ENCODE results near the gene PRF1. TPM values are rescaled to one million over a fixed set of nuclear protein-coding genes. Genes with fewer than 3 reads are reported as not detected.

Gene PRF1
- total and polyA plus RNA-seq, 8 donors: under 0.01 to 11.0 (median 1.4) TPM; not detected in 1

GRCh38 chr10:70622541-70622940 is 20.0 kb upstream of the PRF1 start:
- no peak for DNase-seq
- peaks cover 0 to 14% (median 4%) of the 10 kb centered on the region in 4 donors for H3K9me3 ChIP-seq
- intact Hi-C loops (cut with DNase I; ENCODE audit: low total_unique reads): no loop called here
- H3K4me1 ChIP-seq: peaks cover 0 to 4% (median 0%) of the 10 kb centered on the region in 4 donors
- H3K27me3 ChIP-seq: no peaks in the 10 kb centered on the region
- H3K4me3 ChIP-seq: no peak overlapping the region
- no peak for TF ChIP-seq POLR2A (IDR thresholded peaks at IDR 0.05)
- TF ChIP-seq POLR2AphosphoS5 (IDR thresholded peaks at IDR 0.05): no peak
- no peak for TF ChIP-seq EP300 (IDR thresholded peaks at IDR 0.05)
- no peak for TF ChIP-seq CTCF (IDR thresholded peaks at IDR 0.05)
- no peak overlapping the region for H3K27ac ChIP-seq
- no peaks in the 10 kb centered on the region for H3K36me3 ChIP-seq
- 65 to 100% (median 77%) methylated on average over 3 of the region's 3 CpGs for WGBS, 5 donors

GRCh38 chr10:70621503-70622078 is 19.1 kb upstream of the PRF1 start:
- intact Hi-C loops (cut with DNase I; ENCODE audit: low total_unique reads): no loop called here
- H3K27me3 ChIP-seq: no peaks in the 10 kb centered on the region
- H3K4me1 ChIP-seq: peaks cover 0 to 4% (median 0%) of the 10 kb centered on the region in 4 donors
- H3K9me3 ChIP-seq: peaks cover 0 to 14% (median 4%) of the 10 kb centered on the region in 4 donors
- H3K4me3 ChIP-seq: no peak overlapping the region
- H3K27ac ChIP-seq: no peak overlapping the region
- DNase-seq: no peak
- 70 to 85% (median 81%) methylated on average over 4 of the region's 4 CpGs for WGBS, 5 donors
- TF ChIP-seq CTCF (IDR thresholded peaks at IDR 0.05): no peak
- no peak for TF ChIP-seq POLR2A (IDR thresholded peaks at IDR 0.05)
- TF ChIP-seq POLR2AphosphoS5 (IDR thresholded peaks at IDR 0.05): no peak
- TF ChIP-seq EP300 (IDR thresholded peaks at IDR 0.05): no peak
- no peaks in the 10 kb centered on the region for H3K36me3 ChIP-seq

GRCh38 chr10:70620020-70620289 is 17.4 kb upstream of the PRF1 start:
- Histone ChIP-seq H3K36me3 (no peaks in the 10 kb centered on the region), H3K27ac (no peak overlapping the region), H3K4me1 (peaks cover 0 to 4% (median 0%) of the 10 kb centered on the region in 4 donors), H3K27me3 (no peaks in the 10 kb centered on the region), H3K4me3 (no peak overlapping the region), H3K9me3 (peaks cover 0 to 14% (median 4%) of the 10 kb centered on the region in 4 donors)
- TF ChIP-seq EP300 (IDR thresholded peaks at IDR 0.05): no peak
- TF ChIP-seq CTCF (IDR thresholded peaks at IDR 0.05): no peak
- TF ChIP-seq POLR2A (IDR thresholded peaks at IDR 0.05): no peak
- TF ChIP-seq POLR2AphosphoS5 (IDR thresholded peaks at IDR 0.05): no peak
- intact Hi-C loops (cut with DNase I; ENCODE audit: low total_unique reads): no loop called here
- DNase-seq: no peak

- Histone ChIP-seq H3K27ac (no peak overlapping the region), H3K27me3 (no peaks in the 10 kb centered on the region), H3K9me3 (peaks cover 0 to 17% (median 4%) of the 10 kb centered on the region in 4 donors), H3K36me3 (no peaks in the 10 kb centered on the region), H3K4me3 (no peak overlapping the region), H3K4me1 (peaks cover 0 to 4% (median 0%) of the 10 kb centered on the region in 4 donors)
- WGBS, 5 donors: 53 to 63% (median 59%) methylated on average over 4 of the region's 4 CpGs
- intact Hi-C loops (cut with DNase I; ENCODE audit: low total_unique reads): no loop called here
- TF ChIP-seq POLR2AphosphoS5 (IDR thresholded peaks at IDR 0.05): no peak
- no peak for DNase-seq
These were observed 16.9 kb upstream of the PRF1 start for GRCh38 chr10:70619271-70620019.

GRCh38 chr10:70618663-70619062 is 16.1 kb upstream of the PRF1 start:
- intact Hi-C loops (cut with DNase I; ENCODE audit: low total_unique reads): no loop called here
- H3K27me3 ChIP-seq: no peaks in the 10 kb centered on the region
- H3K4me1 ChIP-seq: peaks cover 0 to 4% (median 0%) of the 10 kb centered on the region in 4 donors
- 85 to 91% (median 91%) methylated on average over 5 of the region's 5 CpGs for WGBS, 5 donors
- H3K27ac ChIP-seq: no peak overlapping the region
- H3K36me3 ChIP-seq: no peaks in the 10 kb centered on the region
- DNase-seq: no peak
- TF ChIP-seq POLR2A (IDR thresholded peaks at IDR 0.05) (no peak), POLR2AphosphoS5 (IDR thresholded peaks at IDR 0.05) (no peak)
- H3K9me3 ChIP-seq: peaks cover 0 to 19% (median 4%) of the 10 kb centered on the region in 4 donors
- no peak overlapping the region for H3K4me3 ChIP-seq
